GM08714 (cell line): Measurements from ENCODE around the gene ING5.

Experiments
- H3K4me3 ChIP-seq: fragments of 200-500 bp; sonication (Bioruptor generic); 2 replicates; pipeline ENCODE4 v1.5.1; 2014; ENCODE audit warnings: mild to moderate bottlenecking, low read length, inconsistent platforms
- ZNF274 ChIP-seq: IDR thresholded peaks from 2 replicates; pipeline ENCODE4 v1.6.1; 2012; ENCODE audit warnings: mild to moderate bottlenecking, low read depth, low read length

Gene ING5

GRCh38 chr2:241774419-241775222 is 72.8 kb downstream of the ING5 start:
- TF ChIP-seq ZNF274 = no peak
- no peak overlapping the region for H3K4me3 ChIP-seq

GRCh38 chr2:241775223-241776177 is 73.7 kb downstream of the ING5 start:
- TF ChIP-seq ZNF274 = no peak
- H3K4me3 ChIP-seq = no peak overlapping the region

- no peak within 1 kb of the TSS for H3K4me3 ChIP-seq
- no peak for TF ChIP-seq ZNF274
These were observed 74.7 kb downstream of the ING5 start, which contains the start of gene GAL3ST2 for GRCh38 chr2:241776336-241777169. GAL3ST2 (plus strand) TSS chr2:241776822; CDS start chr2:241776956, 134 bp downstream.

DNA sequence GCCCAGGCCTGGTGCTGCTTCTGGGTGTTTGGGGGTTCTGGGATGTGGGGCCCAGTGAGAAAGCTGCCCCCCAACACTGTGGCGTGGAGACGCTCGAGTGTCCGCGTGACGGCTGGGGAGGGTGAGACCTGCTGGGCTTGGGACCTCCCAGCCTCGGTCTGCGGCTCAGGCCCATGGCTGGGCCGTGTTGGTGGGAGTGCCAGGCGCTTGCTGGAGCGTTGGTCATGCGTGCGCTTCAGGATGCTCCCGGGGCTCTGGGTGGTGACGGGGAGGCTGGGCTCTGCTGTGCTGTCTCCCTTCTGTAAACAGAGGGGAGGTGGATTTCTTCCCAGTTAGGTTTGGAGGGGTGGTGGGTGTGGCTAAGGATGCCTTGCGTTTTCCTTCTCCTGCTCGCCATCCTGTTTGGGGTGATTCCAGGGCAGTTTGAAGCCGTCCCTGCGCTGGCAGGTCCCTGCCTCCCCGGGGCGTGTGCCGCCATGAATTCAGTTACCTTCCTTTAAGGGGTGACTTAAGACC is 75.4 kb downstream of the ING5 start:
- H3K4me3 ChIP-seq = no peak overlapping the region
- no peak for TF ChIP-seq ZNF274

DNA sequence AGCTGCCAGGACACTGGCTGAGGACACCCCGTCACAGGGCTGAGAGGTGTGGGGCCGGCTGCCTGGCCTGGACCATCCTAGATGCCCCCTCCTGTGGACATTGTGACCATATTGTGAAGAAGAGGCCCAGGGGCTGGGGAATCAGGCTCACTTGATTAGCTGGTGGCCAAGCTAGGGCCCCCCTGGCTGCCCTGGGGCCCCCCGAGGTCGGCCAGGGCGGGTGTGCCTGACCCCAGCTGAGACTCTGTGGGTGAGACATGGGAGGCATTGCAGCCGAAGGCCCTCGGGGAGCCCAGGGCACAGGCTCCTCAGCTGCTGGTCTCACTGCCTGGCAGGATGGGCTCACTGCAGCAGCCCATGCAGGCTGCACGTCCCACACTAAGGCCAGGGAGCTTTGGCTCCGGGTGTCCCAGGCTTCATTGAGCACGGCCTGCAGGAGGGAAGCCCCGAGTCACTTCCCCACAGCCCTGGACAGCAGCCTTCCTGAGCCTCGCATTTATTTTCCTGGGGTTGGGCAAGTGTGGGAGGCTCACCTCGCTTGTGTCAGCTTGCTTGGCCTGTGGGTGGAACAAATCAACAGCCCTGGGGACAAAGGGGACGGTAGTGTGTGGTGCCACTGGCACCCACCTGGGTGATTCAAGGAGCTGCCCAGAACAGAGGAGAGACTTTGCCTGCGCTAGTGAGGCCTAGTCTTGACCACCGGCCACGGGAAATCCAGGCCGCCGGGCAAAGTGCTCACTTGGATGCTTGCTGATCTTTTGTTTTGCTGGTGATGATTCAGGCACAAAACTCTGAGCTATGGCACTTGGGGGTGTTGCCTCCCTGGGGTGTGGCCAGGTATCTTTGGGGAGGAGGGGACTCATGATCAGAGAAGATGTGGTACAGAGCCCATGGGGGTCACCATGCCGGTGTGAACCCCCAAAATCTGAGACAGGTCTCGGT is 76.1 kb downstream of the ING5 start:
- no peak overlapping the region for H3K4me3 ChIP-seq
- TF ChIP-seq ZNF274 = no peak
